Activated CD8-positive, alpha-beta memory T cell treated with anti-CD3 and anti-CD28 coated beads, Interleukin-2, amount 50 U/mL, for 24 hours (primary cell): ENCODE data around the gene POM121.
"Not testable (repeated sequence)": the region's sequence is repeated elsewhere in the genome, so short reads cannot be mapped to it uniquely, and the experiment has no call there.

ENCODE experiments used
- DNase-seq: peaks from one replicate; pipeline ENCODE4 v3.0.0-alpha.2; 2020; ENCODE audit errors: extremely low read depth

POM121 gene

GRCh38 chr7:72997447-72997846, 72.6 kb downstream of the POM121 start:
- DNase-seq, result not testable (repeated sequence)

- not testable (repeated sequence) for DNase-seq
These were observed 73.1 kb downstream of the POM121 start for GRCh38 chr7:72997887-72998468.
